Fibroblast of the aortic adventitia (primary cell): ENCODE results near the gene RARG. TPM values are rescaled to one million over a fixed set of nuclear protein-coding genes. Genes with fewer than 3 reads are reported as not detected.

Experiments used
- DNase-seq: peaks from one replicate; pipeline ENCODE4 v3.0.0-alpha.2; 2010; ENCODE audit warnings: low read depth
- H3K4me3 ChIP-seq: 2 replicates; pipeline ENCODE4 v1.5.1; 2011; ENCODE audit warnings: low read depth, mild to moderate bottlenecking, control low read depth, low read length, moderate library complexity
- total RNA-seq: library from RNA; depleted of rRNA; stranded (reverse); fragments of >200 nt; gene quantifications from 2 replicates; pipeline ENCODE4 v1.2.3, GENCODE V29; 2012; ENCODE audit warnings: low replicate concordance
- TF ChIP-seq, protein P1 (sequence below): IDR thresholded peaks from 2 replicates; pipeline ENCODE4 v1.5.1; 2011; ENCODE audit warnings: mild to moderate bottlenecking, low read length, control low read depth, inconsistent platforms; ENCODE audit not compliant: insufficient read depth

The RARG gene
- total RNA-seq, 1 donor, result 43.9 TPM

DNA sequence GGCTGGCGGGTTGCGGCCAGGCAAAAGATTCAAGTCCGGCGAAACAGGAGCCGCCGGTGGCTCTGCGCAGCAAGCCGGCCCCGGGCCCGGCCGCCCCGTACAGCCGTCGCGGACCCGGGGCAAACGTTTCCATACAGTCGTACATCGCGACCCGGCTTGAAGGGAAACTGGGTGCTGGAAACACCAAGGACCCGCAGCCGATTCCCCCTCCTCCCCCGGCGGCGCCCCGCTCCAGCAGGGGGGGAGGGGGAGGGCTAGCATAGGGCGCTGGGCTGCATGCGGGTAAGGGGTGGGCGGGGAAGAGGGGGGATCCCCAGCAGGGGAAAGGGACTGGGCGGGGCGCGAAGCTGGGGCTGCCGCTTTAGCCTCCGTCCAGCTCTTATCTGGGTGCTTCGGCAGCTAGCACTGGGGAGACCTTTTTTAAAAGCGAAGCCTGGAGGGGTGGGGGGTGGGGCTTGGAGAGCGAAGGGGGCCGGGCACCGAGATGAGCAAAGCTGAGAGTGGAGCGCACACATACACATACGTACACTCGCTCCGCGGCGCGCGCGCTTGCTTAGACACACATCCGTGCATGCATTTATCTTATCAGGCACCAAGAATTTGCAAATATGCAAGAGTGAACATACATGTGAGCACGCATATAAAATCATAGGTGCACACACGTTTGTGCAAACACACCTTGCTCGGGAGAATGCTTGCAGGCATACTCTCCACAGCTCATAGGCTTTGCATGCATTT is 11.9 kb downstream of the RARG start:
- TF ChIP-seq, protein P1, sequence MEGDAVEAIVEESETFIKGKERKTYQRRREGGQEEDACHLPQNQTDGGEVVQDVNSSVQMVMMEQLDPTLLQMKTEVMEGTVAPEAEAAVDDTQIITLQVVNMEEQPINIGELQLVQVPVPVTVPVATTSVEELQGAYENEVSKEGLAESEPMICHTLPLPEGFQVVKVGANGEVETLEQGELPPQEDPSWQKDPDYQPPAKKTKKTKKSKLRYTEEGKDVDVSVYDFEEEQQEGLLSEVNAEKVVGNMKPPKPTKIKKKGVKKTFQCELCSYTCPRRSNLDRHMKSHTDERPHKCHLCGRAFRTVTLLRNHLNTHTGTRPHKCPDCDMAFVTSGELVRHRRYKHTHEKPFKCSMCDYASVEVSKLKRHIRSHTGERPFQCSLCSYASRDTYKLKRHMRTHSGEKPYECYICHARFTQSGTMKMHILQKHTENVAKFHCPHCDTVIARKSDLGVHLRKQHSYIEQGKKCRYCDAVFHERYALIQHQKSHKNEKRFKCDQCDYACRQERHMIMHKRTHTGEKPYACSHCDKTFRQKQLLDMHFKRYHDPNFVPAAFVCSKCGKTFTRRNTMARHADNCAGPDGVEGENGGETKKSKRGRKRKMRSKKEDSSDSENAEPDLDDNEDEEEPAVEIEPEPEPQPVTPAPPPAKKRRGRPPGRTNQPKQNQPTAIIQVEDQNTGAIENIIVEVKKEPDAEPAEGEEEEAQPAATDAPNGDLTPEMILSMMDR, result no peak
- H3K4me3 ChIP-seq, result peak overlapping the region; percentile 89
- DNase-seq, result peak; percentile 77

DNA sequence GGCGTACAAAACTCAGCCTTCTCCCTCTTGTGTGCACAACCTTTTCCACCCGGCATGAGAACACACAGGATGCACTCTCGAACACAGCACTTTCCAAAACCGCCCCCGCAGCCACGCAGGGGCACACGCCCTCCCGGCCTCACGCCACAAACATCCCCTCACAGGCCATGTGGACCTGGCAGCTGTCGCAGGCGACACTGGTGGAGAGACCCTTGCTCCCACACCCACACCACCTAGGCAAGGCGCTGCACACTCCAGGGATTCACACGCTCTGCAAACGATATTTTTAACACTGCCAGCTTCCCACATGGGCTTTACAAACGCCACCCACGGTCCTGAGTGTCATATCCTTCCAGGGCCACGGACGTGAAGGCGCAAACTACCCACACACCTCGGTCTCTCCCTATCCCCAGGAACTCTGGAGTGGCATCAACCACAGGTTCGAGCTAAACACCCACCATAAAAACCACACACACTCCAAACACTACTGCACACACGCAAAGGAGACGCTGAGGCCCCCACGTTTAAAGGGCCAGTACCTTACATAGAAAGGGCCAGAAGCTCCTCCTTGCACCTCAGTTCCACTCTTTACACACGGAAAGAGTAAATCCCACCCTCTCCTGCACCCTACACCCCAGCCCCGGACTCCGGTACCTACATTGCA is 12.6 kb downstream of the RARG start:
- TF ChIP-seq, protein P1, result no peak
- peak; percentile 63 for DNase-seq

DNA sequence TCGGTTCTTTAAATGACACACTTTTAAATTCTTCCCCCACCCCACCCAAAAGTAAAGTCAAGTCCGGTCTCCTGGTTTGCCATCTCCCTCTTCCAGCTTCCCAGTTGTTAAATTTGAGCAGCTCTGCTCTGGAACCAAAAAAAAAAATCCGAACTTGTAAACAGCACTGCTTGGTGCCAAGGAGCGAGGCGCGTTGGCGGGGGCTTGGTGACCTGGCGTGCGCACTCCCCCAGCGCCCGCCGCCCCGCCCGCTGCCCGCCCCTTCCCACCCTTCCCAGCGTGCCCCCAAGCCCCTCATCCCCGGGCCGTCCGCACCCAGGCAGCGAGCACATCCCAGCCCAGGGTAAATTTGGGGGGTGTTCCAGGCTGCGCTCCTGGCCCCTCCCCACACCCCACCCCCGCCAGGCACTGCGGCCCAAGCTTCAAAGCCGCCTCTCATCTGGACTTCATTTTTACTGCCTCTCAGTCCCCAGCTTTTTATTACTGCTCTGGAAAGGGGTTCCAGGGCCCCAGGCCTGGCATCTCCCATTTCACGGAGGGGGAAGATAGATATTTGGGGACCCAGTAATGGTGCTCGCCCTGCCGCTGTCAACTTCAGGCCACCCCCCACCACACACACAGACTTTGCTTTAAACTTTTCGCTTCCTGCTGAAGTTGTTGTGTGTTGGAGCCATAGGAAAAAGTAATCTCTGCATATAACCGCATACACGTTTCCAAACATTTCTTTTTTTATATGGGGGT is 13.3 kb downstream of the RARG start:
- TF ChIP-seq, protein P1, result no peak
- peak; percentile 66 for DNase-seq

More for the DNA sequence above, 12.6 kb downstream of the RARG start:
- H3K4me3 ChIP-seq, result peak overlapping the region; percentile 89

DNA sequence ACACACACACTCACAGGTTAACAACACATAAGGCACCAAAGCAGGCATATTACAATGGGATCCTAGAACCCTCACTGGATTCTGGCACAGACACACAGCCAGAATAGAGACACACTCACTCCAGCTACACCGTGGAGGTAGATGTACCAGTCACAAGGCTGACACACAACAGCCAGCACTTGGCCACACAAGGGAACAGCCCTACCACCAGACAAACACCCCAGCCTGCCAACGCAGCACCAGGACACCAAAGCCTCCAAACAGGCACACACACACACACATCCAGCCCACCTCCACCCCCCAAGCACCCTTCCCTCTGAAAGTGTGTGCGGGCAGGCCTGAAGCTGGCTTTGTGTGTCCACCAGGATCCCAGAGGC is 14.1 kb downstream of the RARG start:
- H3K4me3 ChIP-seq, result peak overlapping the region; percentile 89
- TF ChIP-seq, protein P1, result no peak
- peak; percentile 31 for DNase-seq

More for the DNA sequence above, 13.3 kb downstream of the RARG start:
- H3K4me3 ChIP-seq, result peak overlapping the region; percentile 89

DNA sequence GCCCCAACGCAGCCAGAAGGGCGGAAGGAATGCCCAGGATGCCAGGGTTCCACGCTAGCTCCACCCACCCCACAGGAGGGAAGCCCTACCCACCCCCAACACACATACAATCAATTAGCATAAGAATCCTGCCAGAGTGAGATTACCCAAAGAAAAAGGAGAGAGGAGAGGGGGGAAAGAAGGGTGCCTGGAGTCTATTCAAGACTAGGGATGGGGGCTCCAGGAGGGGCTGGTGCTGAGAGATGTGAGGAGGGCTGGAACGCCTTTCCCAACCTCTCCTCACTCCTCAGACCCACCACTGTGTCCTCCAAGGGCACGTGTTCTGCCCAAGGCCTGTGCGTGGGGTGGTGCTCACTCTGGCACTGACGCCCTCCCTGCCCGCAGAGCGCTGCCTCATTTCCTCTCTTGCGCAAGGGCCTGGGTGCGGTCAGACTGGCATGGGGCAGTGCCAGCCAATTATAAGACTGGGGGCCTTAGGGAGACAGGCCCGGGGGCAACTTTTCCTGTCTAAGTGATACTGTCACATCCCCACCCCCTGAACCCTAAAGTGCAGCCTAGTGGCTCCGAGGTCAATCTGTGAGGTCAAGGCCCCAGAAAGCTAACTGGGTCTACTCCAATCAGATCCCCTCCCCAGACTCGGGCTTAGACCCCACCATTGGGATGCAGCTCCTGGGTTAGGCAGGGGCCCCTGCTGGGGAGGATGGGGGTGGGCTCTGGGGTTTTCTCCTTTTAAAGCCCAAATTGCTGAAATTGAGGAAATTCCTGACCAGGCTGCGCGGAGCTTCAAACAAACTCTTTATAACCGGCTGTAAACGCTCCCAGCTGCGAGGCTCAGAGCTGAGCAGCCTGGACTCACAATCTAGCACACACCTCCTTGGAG is 14.7 kb downstream of the RARG start:
- peak; percentile 44 for DNase-seq
- TF ChIP-seq, protein P1, result no peak
- H3K4me3 ChIP-seq, result peak overlapping the region; percentile 89

DNA sequence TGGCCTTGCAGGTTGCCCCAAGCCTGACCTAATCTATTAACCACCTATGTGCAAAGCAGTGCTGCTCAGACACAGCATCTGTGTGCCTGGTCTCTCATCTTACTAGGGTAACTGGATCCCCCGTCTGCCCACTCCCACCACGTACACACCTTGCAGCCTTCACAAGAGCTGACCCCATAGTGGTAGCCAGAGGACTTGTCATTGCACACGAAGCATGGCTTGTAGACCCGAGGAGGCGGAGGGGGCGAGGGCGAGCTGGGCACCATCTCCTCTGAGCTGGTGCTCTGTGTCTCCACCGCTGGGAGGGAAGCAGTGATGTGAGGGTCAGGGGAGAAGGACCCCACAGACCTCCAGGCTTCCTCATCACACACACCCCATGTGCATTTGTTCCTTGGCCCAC is 16.5 kb downstream of the RARG start:
- H3K4me3 ChIP-seq, result no peak overlapping the region
- TF ChIP-seq, protein P1, result no peak
- DNase-seq, result no peak
